ENCODE measurements around the gene RPS6KL1. TPM values are rescaled to one million over a fixed set of nuclear protein-coding genes. Genes with fewer than 3 reads are reported as not detected.

The RPS6KL1 gene
- total and polyA plus RNA-seq, 2 experiments from 2014 or later, result 5.6 to 6.5 TPM

DNA sequence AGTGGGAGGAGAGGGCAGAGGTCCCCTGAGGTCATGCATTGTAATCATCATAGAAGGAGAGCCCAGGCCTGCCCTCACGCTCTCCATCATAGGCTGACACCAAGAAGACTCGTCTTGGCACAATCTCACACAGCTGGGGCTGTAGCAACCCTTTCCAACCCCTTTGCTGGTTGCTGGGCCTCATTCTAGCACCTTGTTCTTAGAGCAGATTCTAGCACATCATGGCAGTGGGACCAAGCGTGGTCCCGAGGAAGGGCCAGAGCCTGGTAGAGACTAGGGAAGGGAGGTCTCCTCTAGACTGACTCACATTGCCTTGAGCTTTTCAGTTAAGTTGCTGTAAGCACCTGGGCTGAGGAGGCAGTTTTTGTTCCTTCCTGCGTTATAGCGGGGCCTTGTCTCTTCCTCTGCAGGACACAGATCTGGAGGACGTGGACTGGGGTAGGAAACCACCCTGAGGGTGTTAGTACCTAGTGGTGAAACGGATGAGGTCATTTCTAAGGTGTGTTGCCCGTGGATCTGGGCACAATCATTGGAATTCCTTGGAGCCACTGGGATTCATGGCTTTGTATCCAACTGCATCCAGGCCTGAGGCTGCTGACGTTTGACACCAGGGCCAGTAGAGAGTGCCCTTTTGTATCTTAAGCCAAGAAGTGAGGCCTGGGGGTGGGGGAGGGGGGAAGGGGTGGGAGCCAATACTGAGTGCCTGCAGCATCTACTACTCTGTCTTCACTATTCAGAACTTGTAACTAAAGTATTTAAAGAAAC, 19.9 kb downstream of the RPS6KL1 start (continued):
- TF ChIP-seq ZNF462 (CRISPR knock-in tag; IDR thresholded peaks at IDR 0.05) (no peak), ZNF331 (CRISPR knock-in tag; IDR thresholded peaks at IDR 0.05; ENCODE audit: low read depth) (no peak), JUNB (IDR thresholded peaks at IDR 0.05; ENCODE audit: unreplicated experiment) (no peak)
- TF ChIP-seq, protein P1, sequence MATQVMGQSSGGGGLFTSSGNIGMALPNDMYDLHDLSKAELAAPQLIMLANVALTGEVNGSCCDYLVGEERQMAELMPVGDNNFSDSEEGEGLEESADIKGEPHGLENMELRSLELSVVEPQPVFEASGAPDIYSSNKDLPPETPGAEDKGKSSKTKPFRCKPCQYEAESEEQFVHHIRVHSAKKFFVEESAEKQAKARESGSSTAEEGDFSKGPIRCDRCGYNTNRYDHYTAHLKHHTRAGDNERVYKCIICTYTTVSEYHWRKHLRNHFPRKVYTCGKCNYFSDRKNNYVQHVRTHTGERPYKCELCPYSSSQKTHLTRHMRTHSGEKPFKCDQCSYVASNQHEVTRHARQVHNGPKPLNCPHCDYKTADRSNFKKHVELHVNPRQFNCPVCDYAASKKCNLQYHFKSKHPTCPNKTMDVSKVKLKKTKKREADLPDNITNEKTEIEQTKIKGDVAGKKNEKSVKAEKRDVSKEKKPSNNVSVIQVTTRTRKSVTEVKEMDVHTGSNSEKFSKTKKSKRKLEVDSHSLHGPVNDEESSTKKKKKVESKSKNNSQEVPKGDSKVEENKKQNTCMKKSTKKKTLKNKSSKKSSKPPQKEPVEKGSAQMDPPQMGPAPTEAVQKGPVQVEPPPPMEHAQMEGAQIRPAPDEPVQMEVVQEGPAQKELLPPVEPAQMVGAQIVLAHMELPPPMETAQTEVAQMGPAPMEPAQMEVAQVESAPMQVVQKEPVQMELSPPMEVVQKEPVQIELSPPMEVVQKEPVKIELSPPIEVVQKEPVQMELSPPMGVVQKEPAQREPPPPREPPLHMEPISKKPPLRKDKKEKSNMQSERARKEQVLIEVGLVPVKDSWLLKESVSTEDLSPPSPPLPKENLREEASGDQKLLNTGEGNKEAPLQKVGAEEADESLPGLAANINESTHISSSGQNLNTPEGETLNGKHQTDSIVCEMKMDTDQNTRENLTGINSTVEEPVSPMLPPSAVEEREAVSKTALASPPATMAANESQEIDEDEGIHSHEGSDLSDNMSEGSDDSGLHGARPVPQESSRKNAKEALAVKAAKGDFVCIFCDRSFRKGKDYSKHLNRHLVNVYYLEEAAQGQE (IDR thresholded peaks at IDR 0.05; ENCODE audit: unreplicated experiment), result no peak

- Histone ChIP-seq H3K4me1 (ENCODE audit: insufficient read depth) (no peaks in the 10 kb centered on the region), H3K79me2 (replicated peaks; ENCODE audit: insufficient read depth) (no peaks in the 10 kb centered on the region), H3K27ac (ENCODE audit: low read depth) (no peak overlapping the region), H3K27me3 (ENCODE audit: insufficient read depth) (no peaks in the 10 kb centered on the region), H3K4me2 (no peak overlapping the region), H3K9me2 (ENCODE audit: insufficient read depth) (no peaks in the 10 kb centered on the region), H4K20me1 (replicated peaks; ENCODE audit: insufficient read depth) (peaks cover 44% of the 10 kb centered on the region), H3K4me3 (no peak overlapping the region), H3F3A (replicated peaks; ENCODE audit: low read depth) (0 out of 2 replicates have a peak, but pooled peaks cover 8% of the 10 kb centered on the region), H3K36me3 (ENCODE audit: insufficient read depth) (peaks cover 82% of the 10 kb centered on the region), H2AFZ (no peak overlapping the region)
- peaks cover 95% of the 10 kb centered on the region for H3K36me3 Mint-ChIP-seq (ENCODE audit: low read depth)
- H3K27me3 Mint-ChIP-seq (ENCODE audit: insufficient read depth, low read depth, poor library complexity), result no peaks in the 10 kb centered on the region
- DNase-seq (ENCODE audit: low spot score) (no peak), ATAC-seq (no peak)
- no peak overlapping the region for H3K4me3 Mint-ChIP-seq
- no peak for TF ChIP-seq ZNF331 (CRISPR knock-in tag; IDR thresholded peaks at IDR 0.05; ENCODE audit: low read depth)
- TF ChIP-seq JUNB (IDR thresholded peaks at IDR 0.05; ENCODE audit: unreplicated experiment), result no peak
- H3K27ac Mint-ChIP-seq, result no peak overlapping the region
- peaks cover 8% of the 10 kb centered on the region for H3K4me1 Mint-ChIP-seq
- H3K9me3 Mint-ChIP-seq, result no peaks in the 10 kb centered on the region
These were observed 24.4 kb downstream of the RPS6KL1 start for GRCh38 chr14:74898694-74899093.
